Uterus (tissue), 4 donors: ENCODE data around the gene NBR1. TPM values are rescaled to one million over a fixed set of nuclear protein-coding genes. Genes with fewer than 3 reads are reported as not detected.

Source experiments
- DNase-seq, 2 donors: peaks; one replicate each; pipeline ENCODE4 v3.0.0-alpha.2; 2019 to 2020
- H3K27ac ChIP-seq, 2 donors: fragments of 200-600 bp; sonication (generic); 1 replicate in 1 of 2; 2 replicates in 1 of 2; pipeline ENCODE4 v1.5.1; 2016 to 2018
- H3K27me3 ChIP-seq, 2 donors: fragments of 200-600 bp; sonication (generic); one replicate each; pipeline ENCODE4 v1.5.1; 2018 to 2019; ENCODE audit warnings: control low read depth in 1 of 2
- H3K36me3 ChIP-seq, 2 donors: fragments of 200-600 bp; sonication (generic); one replicate each; pipeline ENCODE4 v1.5.1; 2019; ENCODE audit warnings: control low read depth in 1 of 2
- H3K4me1 ChIP-seq, 2 donors: fragments of 200-600 bp; sonication (generic); one replicate each; pipeline ENCODE4 v1.5.1; 2018 to 2019; ENCODE audit warnings: control low read depth in 1 of 2
- H3K4me3 ChIP-seq, 2 donors: fragments of 200-600 bp; sonication (generic); 1 replicate in 1 of 2; 2 replicates in 1 of 2; pipeline ENCODE4 v1.5.1; 2018 to 2019; ENCODE audit warnings: mild to moderate bottlenecking in 1 of 2
- H3K9me3 ChIP-seq, 2 donors: fragments of 200-600 bp; sonication (generic); one replicate each; pipeline ENCODE4 v1.5.1; 2019; ENCODE audit warnings: control low read depth in 1 of 2
- CTCF ChIP-seq, 4 experiments: fragments of 200-600 bp in 2 of 4; fragments of 450-650 bp in 2 of 4; sonication (generic) in 2 of 4; IDR thresholded peaks; one replicate each; pipeline ENCODE4 v1.5.1; 2016 to 2019; ENCODE audit warnings: antibody characterized with exemption in 4 of 4, mild to moderate bottlenecking in 2 of 4, moderate library complexity in 1 of 4
- POLR2A ChIP-seq, 2 donors: fragments of 450-650 bp; IDR thresholded peaks; one replicate each; pipeline ENCODE4 v1.6.1; 2016; ENCODE audit warnings: antibody characterized with exemption in 2 of 2, mild to moderate bottlenecking in 1 of 2, moderate library complexity in 1 of 2
- intact Hi-C: fragments of 100-400 bp; cut with DNase I; formaldehyde crosslinking; loops from one replicate; pipeline ENCODE4 v1.15.1; 2023; ENCODE audit warnings: low total_unique reads
- total RNA-seq, 4 donors: library from RNA; depleted of rRNA in 3 of 4; stranded (reverse); fragments of >200 nt in 3 of 4; gene quantifications; one replicate each; pipeline versions ENCODE4 v1.1.0 to v1.2.4, GENCODE V29; 2014 to 2023
- donor health status: DM: yes; HTN: yes; CAD: no.

NBR1 gene
- total RNA-seq, 4 donors from 2014 or later: 30.0 to 126 (median 67.2) TPM

GRCh38 chr17:43169561-43170139 is 1.4 kb upstream of the NBR1 start:
- H3K4me1 ChIP-seq: peaks cover 19 to 20% of the 10 kb centered on the region in 2 donors
- no peaks in the 10 kb centered on the region for H3K36me3 ChIP-seq
- peak overlapping the region; percentile 97 to 99 for H3K27ac ChIP-seq
- TF ChIP-seq CTCF (IDR thresholded peaks at IDR 0.05): no peak
- no peak for TF ChIP-seq POLR2A (IDR thresholded peaks at IDR 0.05)
- peak overlapping the region; percentile 74 to 85 for H3K4me3 ChIP-seq
- H3K27me3 ChIP-seq: no peaks in the 10 kb centered on the region
- no peaks in the 10 kb centered on the region for H3K9me3 ChIP-seq
- peak; percentile 29 to 34 for DNase-seq
- intact Hi-C loops: no loop called here

GRCh38 chr17:43170140-43170765 is 761 bp upstream of the NBR1 start:
- no peaks in the 10 kb centered on the region for H3K36me3 ChIP-seq
- peak; percentile 83 to 93 for DNase-seq
- no peaks in the 10 kb centered on the region for H3K9me3 ChIP-seq
- TF ChIP-seq POLR2A (IDR thresholded peaks at IDR 0.05) (peak; percentile 38 to 76), CTCF (IDR thresholded peaks at IDR 0.05) (peak in 1 of 4 experiments; percentile 4)
- no peaks in the 10 kb centered on the region for H3K27me3 ChIP-seq
- peak overlapping the region; percentile 97 to 99 for H3K27ac ChIP-seq
- peak overlapping the region; percentile 74 to 85 for H3K4me3 ChIP-seq
- peaks cover 19 to 20% of the 10 kb centered on the region in 2 donors for H3K4me1 ChIP-seq
- intact Hi-C loops: no loop called here

- no peaks in the 10 kb centered on the region for H3K9me3 ChIP-seq
- peak overlapping the region; percentile 74 to 85 for H3K4me3 ChIP-seq
- no peaks in the 10 kb centered on the region for H3K27me3 ChIP-seq
- peak in 1 of 2 donors; percentile 58 for DNase-seq
- intact Hi-C loops: no loop called here
- no peaks in the 10 kb centered on the region for H3K36me3 ChIP-seq
- H3K4me1 ChIP-seq: peaks cover 20 to 29% of the 10 kb centered on the region in 2 donors
- TF ChIP-seq POLR2A (IDR thresholded peaks at IDR 0.05) (no peak), CTCF (IDR thresholded peaks at IDR 0.05) (peak in 1 of 4 experiments; percentile 23)
- peak overlapping the region; percentile 97 to 99 for H3K27ac ChIP-seq
Observed at GRCh38 chr17:43171586-43172487, 823 bp downstream of the NBR1 start.

GRCh38 chr17:43175213-43176118 is 4.5 kb downstream of the NBR1 start:
- Histone ChIP-seq H3K36me3 (no peaks in the 10 kb centered on the region), H3K27me3 (no peaks in the 10 kb centered on the region), H3K4me3 (no peak overlapping the region), H3K4me1 (peaks cover 15 to 29% of the 10 kb centered on the region in 2 donors), H3K27ac (peak overlapping the region; percentile 30 to 43), H3K9me3 (no peaks in the 10 kb centered on the region)
- intact Hi-C loops: no loop called here
- TF ChIP-seq CTCF (IDR thresholded peaks at IDR 0.05): no peak
- TF ChIP-seq POLR2A (IDR thresholded peaks at IDR 0.05): no peak
- DNase-seq: no peak
